Spleen (tissue), 11 donors: ENCODE results near the gene A3GALT2. TPM values are rescaled to one million over a fixed set of nuclear protein-coding genes. Genes with fewer than 3 reads are reported as not detected.

ENCODE experiments used
- DNase-seq: peaks from one replicate; pipeline ENCODE4 v3.0.0-alpha.2; 2020
- H3K27ac ChIP-seq, 8 donors: fragments of 200-600 bp; sonication (generic) in 7 of 8; 1 replicate in 4 of 8; 2 replicates in 4 of 8; pipeline versions ENCODE4 v1.5.0 to v1.8.0; 2016 to 2021; ENCODE audit warnings: inconsistent platforms in 4 of 8, mild to moderate bottlenecking in 4 of 8, moderate library complexity in 1 of 8
- H3K27me3 ChIP-seq, 7 donors: fragments of 200-600 bp; sonication (generic) in 6 of 7; replicated peaks in 1 of 7; 1 replicate in 4 of 7; 2 replicates in 3 of 7; pipeline versions ENCODE4 v1.5.0 to v1.8.0; 2016 to 2021; ENCODE audit warnings: inconsistent platforms in 3 of 7, mild to moderate bottlenecking in 1 of 7
- H3K36me3 ChIP-seq, 6 donors: fragments of 200-600 bp; sonication (generic) in 5 of 6; 1 replicate in 4 of 6; 2 replicates in 2 of 6; pipeline versions ENCODE4 v1.5.0 to v1.8.0; 2016 to 2021; ENCODE audit warnings: inconsistent platforms in 2 of 6
- H3K4me1 ChIP-seq, 6 donors: fragments of 200-600 bp; sonication (generic) in 5 of 6; 1 replicate in 3 of 6; 2 replicates in 3 of 6; pipeline versions ENCODE4 v1.5.0 to v1.8.0; 2016 to 2021; ENCODE audit warnings: inconsistent platforms in 3 of 6
- H3K4me3 ChIP-seq, 8 donors: fragments of 200-600 bp; sonication (generic) in 7 of 8; 1 replicate in 4 of 8; 2 replicates in 4 of 8; pipeline versions ENCODE4 v1.5.0 to v1.8.0; 2016 to 2021; ENCODE audit warnings: inconsistent platforms in 4 of 8, mild to moderate bottlenecking in 4 of 8, moderate library complexity in 2 of 8
- H3K9me3 ChIP-seq, 8 donors: fragments of 200-600 bp; sonication (generic) in 7 of 8; 1 replicate in 4 of 8; 2 replicates in 4 of 8; pipeline versions ENCODE4 v1.5.0 to v1.8.0; 2016 to 2021; ENCODE audit warnings: inconsistent platforms in 4 of 8
- CTCF ChIP-seq, 11 experiments: fragments of 200-600 bp in 7 of 11; fragments of 450-650 bp in 4 of 11; sonication (generic) in 4 of 11; IDR thresholded peaks in 8 of 11; conservative IDR thresholded peaks in 3 of 11; 1 replicate in 7 of 11; 2 replicates in 4 of 11; pipeline versions ENCODE4 v1.4.0 to v1.8.0; 2016 to 2021; ENCODE audit warnings: antibody characterized with exemption in 11 of 11, inconsistent platforms in 4 of 11, mild to moderate bottlenecking in 1 of 11
- POLR2A ChIP-seq, 3 donors: fragments of 450-650 bp; IDR thresholded peaks; one replicate each; pipeline ENCODE4 v1.5.1; 2017; ENCODE audit warnings: antibody characterized with exemption in 3 of 3, mild to moderate bottlenecking in 1 of 3
- POLR2AphosphoS5 ChIP-seq, 3 donors: sonication (generic); formaldehyde crosslinking; IDR thresholded peaks; one replicate each; pipeline ENCODE4 v1.5.1; 2017; ENCODE audit warnings: antibody characterized with exemption in 3 of 3
- WGBS, 5 donors: extraction: QIAGEN DNeasy Blood & Tissue Kit in 3 of 5; methylation state at CpG; one replicate each; pipeline versions ENCODE4 v1.1.5 to v1.1.7; 2013 to 2018; 5-methylcytosine and 5-hydroxymethylcytosine counted together
- intact Hi-C: fragments of 100-400 bp; cut with DNase I; formaldehyde crosslinking; loops from one replicate; pipeline ENCODE4 v1.15.0; 2023; ENCODE audit warnings: low total_unique reads
- polyA plus RNA-seq, 3 donors: library from polyadenylated mRNA; stranded (reverse); fragments of 200-250 nt; gene quantifications; one replicate each; pipeline ENCODE4 v1.2.1, GENCODE V29; 2013
- total RNA-seq, 7 donors: library from RNA; depleted of rRNA in 3 of 7; stranded (reverse); fragments of >200 nt in 3 of 7; fragmentation: NEBNext Ultra II Directional in 4 of 7; extraction: Animal tissue kit (Norgen Biotek cat#: 25700) in 4 of 7; gene quantifications; one replicate each; pipeline versions ENCODE4 v1.1.0 to v1.2.1, GENCODE V29; 2016 to 2021
- donor health status: healthy with polysubstance abuse.
- donor health status: DM: no; HTN: no; CAD: no; lungs with moderate emphysema.
- donor health status: DM: no; HTN: no; CAD: no.
- donor health status: Bipolar disorder and iron deficiency.
- donor health status: healthy.
- donor health status: DM: no; HTN: no; CAD: no.
- donor health status: DM: yes; HTN: yes; CAD: no.

Gene A3GALT2
- total and polyA plus RNA-seq, 10 donors: 0.10 to 1.6 (median 0.47) TPM; not detected in 7

- H3K4me1 ChIP-seq: peaks cover 0 to 93% (median 33%) of the 10 kb centered on the region in 6 donors
- no peak overlapping the region for H3K4me3 ChIP-seq
- intact Hi-C loops: no loop called here
- no peaks in the 10 kb centered on the region for H3K9me3 ChIP-seq
- 75 to 97% (median 94%) methylated on average over 3 to 5 of the region's 5 CpGs for WGBS, 5 donors
- DNase-seq: no peak
- H3K27ac ChIP-seq: no peak overlapping the region
- peaks cover 0 to 8% (median 0%) of the 10 kb centered on the region in 6 donors for H3K36me3 ChIP-seq
- no peaks in the 10 kb centered on the region for H3K27me3 ChIP-seq
- TF ChIP-seq CTCF (IDR thresholded peaks at IDR 0.05 in 8 of 11, conservative IDR thresholded peaks at IDR 0.05 in 3 of 11) (no peak), POLR2AphosphoS5 (IDR thresholded peaks at IDR 0.05) (no peak), POLR2A (IDR thresholded peaks at IDR 0.05) (no peak)
These were observed 56.9 kb downstream of the A3GALT2 start for GRCh38 chr1:33263890-33264504.

GRCh38 chr1:33261344-33261743 lies 59.6 kb downstream of the A3GALT2 start:
- no peak overlapping the region for H3K4me3 ChIP-seq
- no peaks in the 10 kb centered on the region for H3K27me3 ChIP-seq
- H3K27ac ChIP-seq: no peak overlapping the region
- intact Hi-C loops: no loop called here
- peaks cover 10 to 87% (median 48%) of the 10 kb centered on the region in 6 donors for H3K4me1 ChIP-seq
- 71 to 86% (median 78%) methylated on average over 7 of the region's 7 CpGs for WGBS, 5 donors
- no peak for TF ChIP-seq POLR2AphosphoS5 (IDR thresholded peaks at IDR 0.05)
- no peak for TF ChIP-seq POLR2A (IDR thresholded peaks at IDR 0.05)
- no peak for TF ChIP-seq CTCF (IDR thresholded peaks at IDR 0.05 in 8 of 11, conservative IDR thresholded peaks at IDR 0.05 in 3 of 11)
- H3K9me3 ChIP-seq: no peaks in the 10 kb centered on the region
- DNase-seq: no peak
- peaks cover 0 to 7% (median 0%) of the 10 kb centered on the region in 6 donors for H3K36me3 ChIP-seq

GRCh38 chr1:33260439-33260838 lies 60.5 kb downstream of the A3GALT2 start:
- H3K4me1 ChIP-seq: peaks cover 13 to 85% (median 51%) of the 10 kb centered on the region in 6 donors
- intact Hi-C loops: no loop called here
- 75 to 88% (median 84%) methylated on average over 5 of the region's 5 CpGs for WGBS, 5 donors
- no peaks in the 10 kb centered on the region for H3K27me3 ChIP-seq
- H3K27ac ChIP-seq: no peak overlapping the region
- TF ChIP-seq POLR2A (IDR thresholded peaks at IDR 0.05) (no peak), POLR2AphosphoS5 (IDR thresholded peaks at IDR 0.05) (no peak), CTCF (IDR thresholded peaks at IDR 0.05 in 8 of 11, conservative IDR thresholded peaks at IDR 0.05 in 3 of 11) (no peak)
- H3K36me3 ChIP-seq: peaks cover 0 to 7% (median 0%) of the 10 kb centered on the region in 6 donors
- no peaks in the 10 kb centered on the region for H3K9me3 ChIP-seq
- no peak for DNase-seq
- no peak overlapping the region for H3K4me3 ChIP-seq

- Histone ChIP-seq H3K9me3 (no peaks in the 10 kb centered on the region), H3K36me3 (peaks cover 0 to 7% (median 0%) of the 10 kb centered on the region in 6 donors), H3K27ac (no peak overlapping the region), H3K27me3 (no peaks in the 10 kb centered on the region), H3K4me1 (peaks cover 17 to 85% (median 53%) of the 10 kb centered on the region in 6 donors), H3K4me3 (no peak overlapping the region)
- DNase-seq: no peak
- intact Hi-C loops: no loop called here
- 85 to 95% (median 89%) methylated on average over 3 of the region's 3 CpGs for WGBS, 5 donors
- TF ChIP-seq CTCF (IDR thresholded peaks at IDR 0.05 in 8 of 11, conservative IDR thresholded peaks at IDR 0.05 in 3 of 11): no peak
- TF ChIP-seq POLR2AphosphoS5 (IDR thresholded peaks at IDR 0.05): no peak
- no peak for TF ChIP-seq POLR2A (IDR thresholded peaks at IDR 0.05)
These were observed 61.0 kb downstream of the A3GALT2 start for GRCh38 chr1:33259879-33260278.
